A673 (cell line): ENCODE data around the gene FERMT3. TPM values are rescaled to one million over a fixed set of nuclear protein-coding genes. Genes with fewer than 3 reads are reported as not detected.

Experiments used
- BruUV-seq: library from RNA; stranded (reverse); fragments of 400-500 nt; replicated peaks from 2 replicates; lab custom pipeline; 2021; lab: Mats Ljungman, UMichigan
- CTCF ChIA-PET: fragments of 300-600 bp; sonication (Branson Sonifier 250); formaldehyde crosslinking; loops from one replicate; lab custom pipeline; 2022; ENCODE audit warnings: antibody characterized with exemption; lab: Charles Lee
- POLR2A ChIA-PET: fragments of 300-600 bp; sonication (Branson Sonifier 250); formaldehyde crosslinking; loops from one replicate; lab custom pipeline; 2022; ENCODE audit warnings: antibody characterized with exemption; ENCODE audit not compliant: low non-redundant PET; lab: Charles Lee
- DNase-seq: peaks from one replicate; pipeline ENCODE4 v3.0.0-alpha.2; 2015; ENCODE audit warnings: low spot score
- H3K27ac ChIP-seq: fragments of 200-600 bp; sonication (generic); 2 replicates; pipeline ENCODE4 v1.5.1; 2016; ENCODE audit warnings: mixed run types, low read depth, mild to moderate bottlenecking, mixed read lengths, antibody characterized with exemption, low read length; ENCODE audit not compliant: poor library complexity, severe bottlenecking
- H3K27me3 ChIP-seq: fragments of 200-600 bp; sonication (generic); replicated peaks from 2 replicates; pipeline ENCODE4 v1.6.1; 2017; ENCODE audit warnings: mixed run types, low read depth, mild to moderate bottlenecking, mixed read lengths, antibody characterized with exemption, low read length; ENCODE audit not compliant: insufficient read depth, poor library complexity
- H3K36me3 ChIP-seq: fragments of 200-600 bp; sonication (generic); 2 replicates; pipeline ENCODE4 v1.6.1; 2016; ENCODE audit warnings: mixed run types, mild to moderate bottlenecking, mixed read lengths, antibody characterized with exemption, low read length; ENCODE audit not compliant: insufficient read depth, poor library complexity, severe bottlenecking
- H3K4me1 ChIP-seq: fragments of 200-600 bp; sonication (generic); 2 replicates; pipeline ENCODE4 v1.6.1; 2017; ENCODE audit warnings: mixed run types, mild to moderate bottlenecking, mixed read lengths, antibody characterized with exemption, low read length; ENCODE audit not compliant: insufficient read depth, poor library complexity, severe bottlenecking
- H3K4me3 ChIP-seq: fragments of 200-600 bp; sonication (generic); 2 replicates; pipeline ENCODE4 v1.5.1; 2016; ENCODE audit warnings: low read depth, mixed run types, mild to moderate bottlenecking, mixed read lengths, low read length; ENCODE audit not compliant: poor library complexity, severe bottlenecking
- H3K9me3 ChIP-seq: fragments of 200-600 bp; sonication (generic); 2 replicates; pipeline ENCODE4 v1.6.1; 2016; ENCODE audit warnings: mixed run types, low read depth, mild to moderate bottlenecking, mixed read lengths, antibody characterized with exemption, low read length; ENCODE audit not compliant: poor library complexity, severe bottlenecking
- EZH2 ChIP-seq: fragments of 200-600 bp; sonication (generic); IDR thresholded peaks from 2 replicates; pipeline ENCODE4 v1.6.1; 2017; ENCODE audit warnings: borderline replicate concordance, low read depth, mild to moderate bottlenecking, mixed read lengths, antibody characterized with exemption, low read length; ENCODE audit not compliant: poor library complexity, severe bottlenecking
- intact Hi-C: fragments of 100-400 bp; cut with micrococcal nuclease; formaldehyde crosslinking; loops from one replicate; pipeline ENCODE4 v1.10.0; 2022; ENCODE audit not compliant: unreplicated experiment
- total RNA-seq: library from RNA; stranded (reverse); gene quantifications from 2 replicates; pipeline ENCODE4 v1.2.3, GENCODE V29; 2021
- TF ChIP-seq, protein P1 (sequence below): fragments of 300-800, 200-600 bp; sonication (generic); conservative IDR thresholded peaks from 2 replicates; pipeline ENCODE4 v1.5.1; 2017; ENCODE audit warnings: low read depth, mild to moderate bottlenecking, antibody characterized with exemption, low read length, moderate library complexity, mixed read lengths

The FERMT3 gene
- total RNA-seq, 1 experiment from 2014 or later, result 99.3 TPM

DNA sequence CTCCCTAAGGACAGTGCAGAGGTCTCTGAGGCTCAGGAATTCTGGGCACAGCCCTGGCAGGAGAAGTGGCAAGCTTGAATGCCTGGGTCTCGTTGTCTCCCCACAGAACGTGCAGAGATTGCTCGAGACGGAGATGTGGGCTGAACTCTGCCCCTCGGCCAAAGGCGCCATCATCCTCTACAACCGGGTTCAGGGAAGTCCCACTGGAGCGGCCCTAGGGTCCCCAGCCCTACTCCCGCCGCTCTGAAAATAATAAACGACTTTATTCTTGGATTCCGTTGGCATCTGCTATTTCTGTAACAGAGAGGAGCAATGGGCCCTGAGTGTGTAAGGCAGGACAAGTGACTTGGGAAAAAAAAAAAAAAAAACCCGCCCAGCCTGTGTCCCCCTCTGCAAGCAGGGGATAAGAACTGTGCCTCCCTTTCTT lies 23.2 kb downstream of the FERMT3 start:
- no TSS peak for BruUV-seq
- Histone ChIP-seq H3K27ac (peak overlapping the region; percentile 70), H3K4me1 (peaks cover 30% of the 10 kb centered on the region), H3K36me3 (no peaks in the 10 kb centered on the region), H3K9me3 (no peaks in the 10 kb centered on the region), H3K27me3 (no peaks in the 10 kb centered on the region), H3K4me3 (peak overlapping the region; percentile 54)
- DNase-seq, result no peak
- ChIA-PET POLR2A (no interaction called here), CTCF (interaction anchor here (0.6 kb wide), 1 partner anchor 22 kb away, joined by 3 read pairs; no protein-coding TSS in a partner anchor)
- intact Hi-C loops, result no loop called here
- TF ChIP-seq, protein P1, sequence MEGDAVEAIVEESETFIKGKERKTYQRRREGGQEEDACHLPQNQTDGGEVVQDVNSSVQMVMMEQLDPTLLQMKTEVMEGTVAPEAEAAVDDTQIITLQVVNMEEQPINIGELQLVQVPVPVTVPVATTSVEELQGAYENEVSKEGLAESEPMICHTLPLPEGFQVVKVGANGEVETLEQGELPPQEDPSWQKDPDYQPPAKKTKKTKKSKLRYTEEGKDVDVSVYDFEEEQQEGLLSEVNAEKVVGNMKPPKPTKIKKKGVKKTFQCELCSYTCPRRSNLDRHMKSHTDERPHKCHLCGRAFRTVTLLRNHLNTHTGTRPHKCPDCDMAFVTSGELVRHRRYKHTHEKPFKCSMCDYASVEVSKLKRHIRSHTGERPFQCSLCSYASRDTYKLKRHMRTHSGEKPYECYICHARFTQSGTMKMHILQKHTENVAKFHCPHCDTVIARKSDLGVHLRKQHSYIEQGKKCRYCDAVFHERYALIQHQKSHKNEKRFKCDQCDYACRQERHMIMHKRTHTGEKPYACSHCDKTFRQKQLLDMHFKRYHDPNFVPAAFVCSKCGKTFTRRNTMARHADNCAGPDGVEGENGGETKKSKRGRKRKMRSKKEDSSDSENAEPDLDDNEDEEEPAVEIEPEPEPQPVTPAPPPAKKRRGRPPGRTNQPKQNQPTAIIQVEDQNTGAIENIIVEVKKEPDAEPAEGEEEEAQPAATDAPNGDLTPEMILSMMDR, result no peak
- no peak for TF ChIP-seq EZH2

DNA sequence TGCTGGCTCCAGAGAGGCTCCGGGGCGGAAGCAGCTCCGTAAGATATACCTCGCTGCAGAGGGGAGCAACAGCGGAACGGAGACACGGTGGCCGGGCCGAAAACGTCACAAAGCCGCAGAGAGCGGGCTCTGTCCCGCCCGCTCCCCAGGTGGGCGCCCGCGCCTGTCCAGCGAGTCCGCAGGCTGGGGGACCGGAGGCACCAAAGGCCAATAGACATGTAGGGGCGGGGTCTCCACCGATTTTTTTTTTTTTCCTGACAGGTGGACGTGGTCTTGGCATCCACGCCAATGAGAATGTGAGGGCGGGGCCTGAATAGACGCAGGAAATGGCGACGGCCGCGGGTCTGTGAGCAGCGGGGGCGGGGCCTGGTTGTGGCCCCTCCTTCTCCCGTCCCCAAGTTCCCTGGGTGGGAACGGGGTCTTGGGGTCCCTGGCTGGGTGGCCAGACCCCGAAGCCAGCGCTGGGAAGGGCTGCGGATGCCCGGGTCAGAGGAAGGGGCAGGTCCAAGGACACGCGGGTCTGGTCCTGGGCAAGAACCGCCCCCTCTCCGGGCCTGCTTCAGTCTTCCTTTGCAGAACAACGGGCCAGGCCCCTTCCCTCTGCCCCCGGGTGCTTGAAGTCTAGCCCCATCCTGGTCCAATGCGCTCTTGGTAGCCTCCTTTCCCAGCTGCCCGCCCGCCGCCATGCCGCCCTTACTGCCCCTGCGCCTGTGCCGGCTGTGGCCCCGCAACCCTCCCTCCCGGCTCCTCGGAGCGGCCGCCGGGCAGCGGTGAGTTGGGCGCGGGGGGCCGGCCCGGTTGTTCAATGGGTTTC lies 23.9 kb downstream of the FERMT3 start, which contains the start of gene DNAJC4:
Gene DNAJC4, plus strand, starts transcription at position 378 of the 814 bp plus-strand sequence. Its CDS starts 307 bp downstream, at position 685.
- peak within 1 kb of the TSS; percentile 54 for H3K4me3 ChIP-seq
- H3K36me3 ChIP-seq, result no peaks in the 10 kb centered on the region
- intact Hi-C loops, result no loop called here
- no peaks in the 10 kb centered on the region for H3K9me3 ChIP-seq
- ChIA-PET CTCF (interaction anchor here (0.6 kb wide), 1 partner anchor 23 kb away, joined by 3 read pairs; no protein-coding TSS in a partner anchor), POLR2A (interaction anchor here (0.5 kb wide), 1 partner anchor 79 kb away, joined by 3 read pairs; no protein-coding TSS in a partner anchor)
- no TSS peak for BruUV-seq
- H3K4me1 ChIP-seq, result peaks cover 26% of the 10 kb centered on the region
- TF ChIP-seq, protein P1, result no peak
- peak within 1 kb of the TSS; percentile 70 for H3K27ac ChIP-seq
- DNase-seq, result peak; percentile 96
- no peaks in the 10 kb centered on the region for H3K27me3 ChIP-seq

DNA sequence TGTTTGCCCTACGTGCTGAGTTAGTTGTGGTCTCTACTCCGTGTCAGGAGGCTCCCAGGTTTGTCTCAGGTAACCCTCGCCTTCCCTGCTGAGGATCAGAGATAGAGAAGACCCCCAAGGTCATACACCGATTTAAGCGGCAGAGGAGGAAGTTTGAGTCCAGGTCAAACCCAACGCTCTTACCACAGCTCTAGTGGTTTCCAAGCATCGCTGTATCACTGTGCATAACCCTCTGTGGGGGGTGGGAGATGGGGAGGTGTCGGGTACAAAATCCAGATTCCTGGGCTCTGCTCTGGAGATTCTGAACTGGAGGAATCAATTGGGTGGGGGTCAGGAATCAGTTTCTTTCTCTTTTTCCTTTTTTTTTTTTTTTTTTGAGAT lies 24.5 kb downstream of the FERMT3 start:
- DNase-seq, result no peak
- no peaks in the 10 kb centered on the region for H3K36me3 ChIP-seq
- no TSS peak for BruUV-seq
- peak overlapping the region; percentile 54 for H3K4me3 ChIP-seq
- peaks cover 27% of the 10 kb centered on the region for H3K4me1 ChIP-seq
- POLR2A ChIA-PET, result no interaction called here
- CTCF ChIA-PET, result no interaction called here
- H3K9me3 ChIP-seq, result no peaks in the 10 kb centered on the region
- H3K27ac ChIP-seq, result peak overlapping the region; percentile 70
- TF ChIP-seq, protein P1, result no peak
- no peak for TF ChIP-seq EZH2
- intact Hi-C loops, result no loop called here
- H3K27me3 ChIP-seq, result no peaks in the 10 kb centered on the region
